Lower leg skin (tissue), 4 donors: ENCODE measurements around the gene IL1A. TPM values are rescaled to one million over a fixed set of nuclear protein-coding genes. Genes with fewer than 3 reads are reported as not detected.

Source experiments
- DNase-seq, 2 donors: peaks; one replicate each; pipeline ENCODE4 v3.0.0-alpha.2; 2019; ENCODE audit warnings: low spot score in 2 of 2
- H3K4me3 ChIP-seq: fragments of 200-600 bp; sonication (generic); 2 replicates; pipeline ENCODE4 v1.5.1; 2017; ENCODE audit warnings: mild to moderate bottlenecking, low read depth; ENCODE audit not compliant: poor library complexity, severe bottlenecking
- POLR2A ChIP-seq, 2 donors: fragments of 450-650 bp; IDR thresholded peaks; one replicate each; pipeline ENCODE4 v1.6.1; 2016 to 2017; ENCODE audit warnings: antibody characterized with exemption in 2 of 2, mild to moderate bottlenecking in 1 of 2, moderate library complexity in 1 of 2
- WGBS, 2 donors: methylation state at CpG; one replicate each; pipeline ENCODE4 v1.1.5; 2018; 5-methylcytosine and 5-hydroxymethylcytosine counted together
- intact Hi-C: fragments of 100-400 bp; cut with DNase I; formaldehyde crosslinking; loops from one replicate; pipeline ENCODE4 v1.15.0; 2023; ENCODE audit warnings: low total_unique reads
- total RNA-seq, 4 donors: library from RNA; depleted of rRNA; stranded (reverse); fragments of >200 nt; gene quantifications; one replicate each; pipeline ENCODE4 v1.1.0, GENCODE V29; 2016
- TF ChIP-seq, protein P1 (sequence below), 3 donors: fragments of 450-650 bp; IDR thresholded peaks; one replicate each; pipeline ENCODE4 v1.5.1; 2016; ENCODE audit warnings: antibody characterized with exemption in 3 of 3, mild to moderate bottlenecking in 3 of 3, moderate library complexity in 2 of 3

The IL1A gene
- total RNA-seq, 4 donors from 2014 or later = 0.53 to 5.3 (median 0.84) TPM

DNA sequence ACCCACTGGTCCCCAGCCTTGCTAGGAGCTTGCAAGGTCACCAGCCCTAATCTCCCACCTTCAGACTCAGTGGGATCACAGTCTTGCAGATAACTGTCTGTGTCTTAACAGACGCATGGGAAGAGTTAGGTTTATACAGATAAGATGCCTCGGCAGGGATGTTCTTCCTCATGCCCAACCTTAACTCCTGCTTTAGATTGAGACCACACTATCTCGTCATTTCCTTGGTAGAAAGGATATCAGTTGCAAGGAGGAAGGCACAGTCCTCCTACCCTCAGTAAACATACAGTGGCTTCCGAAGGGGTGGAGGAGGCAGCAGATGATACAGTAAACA is 56.3 kb downstream of the IL1A start:
- no peak for DNase-seq
- intact Hi-C loops = loop anchor here (10.0 kb wide), 1 partner anchor 243 kb away; the partner anchor contains the start of gene TTL
- TF ChIP-seq POLR2A (IDR thresholded peaks at IDR 0.05) = no peak
- TF ChIP-seq, protein P1, sequence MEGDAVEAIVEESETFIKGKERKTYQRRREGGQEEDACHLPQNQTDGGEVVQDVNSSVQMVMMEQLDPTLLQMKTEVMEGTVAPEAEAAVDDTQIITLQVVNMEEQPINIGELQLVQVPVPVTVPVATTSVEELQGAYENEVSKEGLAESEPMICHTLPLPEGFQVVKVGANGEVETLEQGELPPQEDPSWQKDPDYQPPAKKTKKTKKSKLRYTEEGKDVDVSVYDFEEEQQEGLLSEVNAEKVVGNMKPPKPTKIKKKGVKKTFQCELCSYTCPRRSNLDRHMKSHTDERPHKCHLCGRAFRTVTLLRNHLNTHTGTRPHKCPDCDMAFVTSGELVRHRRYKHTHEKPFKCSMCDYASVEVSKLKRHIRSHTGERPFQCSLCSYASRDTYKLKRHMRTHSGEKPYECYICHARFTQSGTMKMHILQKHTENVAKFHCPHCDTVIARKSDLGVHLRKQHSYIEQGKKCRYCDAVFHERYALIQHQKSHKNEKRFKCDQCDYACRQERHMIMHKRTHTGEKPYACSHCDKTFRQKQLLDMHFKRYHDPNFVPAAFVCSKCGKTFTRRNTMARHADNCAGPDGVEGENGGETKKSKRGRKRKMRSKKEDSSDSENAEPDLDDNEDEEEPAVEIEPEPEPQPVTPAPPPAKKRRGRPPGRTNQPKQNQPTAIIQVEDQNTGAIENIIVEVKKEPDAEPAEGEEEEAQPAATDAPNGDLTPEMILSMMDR (IDR thresholded peaks at IDR 0.05) = no peak
- no peak overlapping the region for H3K4me3 ChIP-seq
- WGBS, 2 donors = 76 to 83% methylated on average over 4 of the region's 4 CpGs

DNA sequence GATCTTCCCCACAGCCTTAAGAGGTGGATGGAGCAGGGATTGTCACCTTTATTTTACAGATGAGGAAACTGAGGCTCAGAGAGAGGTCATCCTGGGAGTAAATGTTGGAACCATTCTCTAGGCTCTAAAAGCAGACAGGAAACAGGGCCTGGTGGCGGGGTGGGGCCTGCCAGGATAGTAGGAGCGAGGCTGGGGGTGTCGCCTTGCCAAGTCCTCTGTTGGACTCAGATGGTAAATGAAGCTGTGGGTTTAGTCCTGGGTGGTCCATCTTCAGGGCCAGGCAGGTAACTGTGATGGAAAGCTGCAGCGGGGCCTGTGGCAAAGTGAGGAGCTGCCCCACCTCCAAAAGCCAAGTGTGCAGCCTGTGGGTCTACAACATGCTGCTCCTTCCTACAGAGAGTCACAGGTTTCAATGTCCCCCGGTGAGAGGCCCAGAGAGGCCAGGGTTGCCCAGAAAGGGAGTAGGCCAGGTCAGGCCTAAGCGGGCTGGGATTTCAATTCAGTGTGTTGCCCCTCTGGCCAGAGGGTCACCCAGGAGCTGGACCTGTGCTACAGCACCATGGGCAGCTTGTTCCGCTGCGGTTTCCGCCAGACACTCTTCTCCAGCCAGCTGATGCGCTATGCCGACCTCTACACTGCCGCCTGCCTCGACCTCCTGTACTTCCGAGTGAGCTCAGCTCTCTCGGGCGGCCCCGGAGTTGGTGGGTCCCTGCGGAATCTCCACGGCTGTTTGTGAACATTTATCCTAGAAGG is 56.8 kb downstream of the IL1A start:
- 87 to 90% methylated on average over 16 to 19 of the region's 19 CpGs for WGBS, 2 donors
- TF ChIP-seq, protein P1 (IDR thresholded peaks at IDR 0.05) = no peak
- TF ChIP-seq POLR2A (IDR thresholded peaks at IDR 0.05) = no peak
- no peak overlapping the region for H3K4me3 ChIP-seq
- intact Hi-C loops = loop anchor here (10.0 kb wide), 1 partner anchor 243 kb away; the partner anchor contains the start of gene TTL
- DNase-seq = no peak

DNA sequence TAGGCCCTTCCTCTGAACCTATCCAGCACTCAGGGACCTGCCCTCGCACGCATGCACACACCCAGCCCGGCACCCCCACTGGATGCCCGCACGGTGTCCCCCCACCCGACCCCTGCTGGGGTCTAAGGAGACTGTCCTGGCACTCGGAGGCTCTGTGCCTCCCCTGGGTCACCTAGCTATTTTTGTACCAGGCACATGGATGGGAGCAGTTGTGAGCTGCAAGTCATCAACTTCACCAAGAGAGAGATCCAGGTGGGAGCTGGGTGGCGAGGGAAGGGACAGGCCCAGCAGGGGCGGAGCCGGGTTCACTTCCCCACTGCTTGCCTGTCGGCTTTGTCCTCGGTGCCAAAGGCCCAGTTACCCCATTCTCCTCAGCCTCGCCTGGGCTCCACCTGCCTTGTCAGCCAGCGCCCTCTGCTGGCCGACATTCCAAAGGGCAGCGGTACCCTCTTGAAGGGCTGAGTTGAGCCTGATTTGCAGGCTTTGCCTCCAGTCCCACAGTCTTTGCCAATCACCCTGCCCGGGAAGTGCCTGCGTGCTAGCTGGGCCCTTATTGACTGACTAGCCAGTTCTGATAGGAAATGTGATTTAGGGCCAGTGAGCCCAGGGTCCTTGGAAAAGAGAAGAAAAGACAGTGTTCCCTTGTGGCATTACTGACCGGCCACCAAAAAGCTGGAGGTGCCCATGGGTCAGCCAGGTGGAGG is 57.7 kb downstream of the IL1A start:
- no peak overlapping the region for H3K4me3 ChIP-seq
- WGBS, 2 donors = 31 to 33% methylated on average over 16 to 17 of the region's 19 CpGs
- intact Hi-C loops = loop anchor here (10.0 kb wide), 1 partner anchor 242 kb away; the partner anchor contains the start of gene TTL
- no peak for TF ChIP-seq POLR2A (IDR thresholded peaks at IDR 0.05)
- TF ChIP-seq, protein P1 (IDR thresholded peaks at IDR 0.05) = peak in 1 of 3 donors; percentile 94
- peak; percentile 87 to 98 for DNase-seq

DNA sequence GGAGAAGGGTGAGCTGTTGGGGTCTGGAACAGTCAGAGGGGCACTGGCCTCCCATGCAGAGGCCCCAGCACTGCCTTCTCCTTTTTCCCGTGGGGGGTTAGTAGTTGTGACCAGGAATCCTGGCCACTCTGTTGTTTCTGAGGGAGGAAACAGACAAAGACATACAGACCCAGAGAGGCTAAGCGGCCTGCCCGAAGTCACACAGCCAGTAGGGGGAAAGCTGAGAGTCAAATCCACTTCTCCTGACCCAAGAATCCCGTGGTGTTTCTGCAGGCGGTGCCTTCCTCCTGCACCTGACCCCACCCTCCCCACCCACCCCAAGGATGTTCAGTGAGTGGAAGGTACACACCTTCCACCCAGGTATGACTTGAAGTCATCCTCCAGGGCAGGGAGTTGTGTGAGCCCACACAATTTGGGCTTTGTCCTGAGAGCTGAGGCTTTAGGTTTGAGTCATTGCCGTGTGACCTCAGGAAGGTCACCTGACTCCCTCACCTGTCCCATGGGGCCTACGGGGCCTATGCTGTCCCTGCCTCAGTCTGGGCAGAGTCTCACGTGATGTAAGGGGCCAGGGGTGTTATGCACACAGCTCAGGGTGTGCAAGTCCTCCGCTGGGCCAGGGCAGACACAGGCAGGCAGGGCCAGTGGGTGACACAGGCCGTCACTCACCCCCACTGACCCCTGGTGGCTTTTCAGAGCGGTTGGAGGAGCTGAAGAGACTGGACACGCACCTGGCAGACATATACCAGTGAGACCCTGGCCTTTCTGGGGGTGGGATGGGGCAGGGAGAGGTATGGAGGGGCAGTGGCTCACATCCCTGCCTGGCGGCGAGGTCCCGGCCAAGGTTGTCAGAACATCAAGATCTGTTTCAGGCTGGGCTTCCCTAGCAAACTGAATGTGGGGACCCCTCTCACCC is 58.5 kb downstream of the IL1A start:
- H3K4me3 ChIP-seq = no peak overlapping the region
- no peak for DNase-seq
- WGBS, 2 donors = 78 to 90% methylated on average over 7 to 15 of the region's 15 CpGs
- TF ChIP-seq, protein P1 (IDR thresholded peaks at IDR 0.05) = no peak
- TF ChIP-seq POLR2A (IDR thresholded peaks at IDR 0.05) = no peak
- intact Hi-C loops = loop anchor here (2.0 to 10.0 kb wide), 2 partner anchors 127 to 241 kb away; partner anchors contain the start of gene TTL
